ENCODE data around the gene IRX4.

- no peak for TF ChIP-seq CTCF (conservative IDR thresholded peaks at IDR 0.05; ENCODE audit: low read length)
- no peak for TF ChIP-seq EZH2phosphoT487 (IDR thresholded peaks at IDR 0.05; ENCODE audit: borderline replicate concordance)
These were observed 44.7 kb downstream of the IRX4 start for GRCh38 chr5:1838013-1838412.

Measured in Loucy (cell line).